HepG2 (cell line): Measurements from ENCODE around the gene COA3. TPM values are rescaled to one million over a fixed set of nuclear protein-coding genes. Genes with fewer than 3 reads are reported as not detected.
A peak's percentile ranks its signal among the peaks of the same experiment; 100 is the strongest.

ENCODE experiments used
- CHCHD3 ChIP-seq: sonication (generic); formaldehyde crosslinking; IDR thresholded peaks from 2 replicates; pipeline ENCODE4 v1.8.0; 2022; ENCODE audit warnings: mild to moderate bottlenecking, missing genetic modification reagents, moderate library complexity
- HIVEP1 ChIP-seq: sonication (generic); formaldehyde crosslinking; IDR thresholded peaks from 2 replicates; pipeline ENCODE4 v1.4.0; 2020; ENCODE audit warnings: mild to moderate bottlenecking, missing genetic modification reagents
- JUN ChIP-seq: sonication (generic); formaldehyde crosslinking; IDR thresholded peaks from 2 replicates; pipeline ENCODE4 v1.4.0; 2020; ENCODE audit warnings: mild to moderate bottlenecking, missing genetic modification reagents
- MEF2D ChIP-seq: sonication (generic); formaldehyde crosslinking; IDR thresholded peaks from 2 replicates; pipeline ENCODE4 v1.5.1; 2020; ENCODE audit warnings: mild to moderate bottlenecking, missing genetic modification reagents
- NR2F6 ChIP-seq, 2 experiments: IDR thresholded peaks; 2 replicates each; pipeline ENCODE4 v1.6.1; 2016; ENCODE audit warnings: antibody characterized with exemption in 1 of 2, mild to moderate bottlenecking in 1 of 2
- RFX3 ChIP-seq: IDR thresholded peaks from 2 replicates; pipeline ENCODE4 v1.6.1; 2016; ENCODE audit warnings: missing biosample characterization, missing genetic modification reagents
- TMF1 ChIP-seq: sonication (generic); formaldehyde crosslinking; IDR thresholded peaks from 2 replicates; pipeline ENCODE4 v1.8.1; 2022; ENCODE audit warnings: low read depth, missing genetic modification reagents
- YY1 ChIP-seq: IDR thresholded peaks from 2 replicates; pipeline ENCODE4 v1.6.1; 2011; ENCODE audit warnings: low read length, low read depth, moderate library complexity, mild to moderate bottlenecking; ENCODE audit not compliant: insufficient read depth, insufficient replicate concordance
- ZFP91 ChIP-seq: sonication (generic); formaldehyde crosslinking; IDR thresholded peaks from 2 replicates; pipeline ENCODE4 v1.9.0; 2022; ENCODE audit warnings: missing genetic modification reagents, mild to moderate bottlenecking, borderline replicate concordance
- ZNF326 ChIP-seq: sonication (generic); formaldehyde crosslinking; IDR thresholded peaks from 2 replicates; pipeline ENCODE4 v1.4.0; 2020; ENCODE audit warnings: missing genetic modification reagents, borderline replicate concordance
- ZNF44 ChIP-seq: sonication (generic); formaldehyde crosslinking; IDR thresholded peaks from 2 replicates; pipeline ENCODE4 v1.5.1; 2020; ENCODE audit warnings: mild to moderate bottlenecking, missing genetic modification reagents
- polyA plus RNA-seq, 8 experiments: library from polyadenylated mRNA; depleted of rRNA in 3 of 8; stranded (reverse) in 7 of 8; unstranded in 1 of 8; fragments of >200 nt; fragmentation: Illumina TruSeq in 4 of 8; extraction: Trizol in 4 of 8; gene quantifications; 2 replicates each; pipeline versions ENCODE4 v1.2.1 to v1.2.3, GENCODE V29; 2011 to 2016; ENCODE audit warnings: low read depth in 4 of 8, missing spikeins in 1 of 8, mixed read lengths in 1 of 8; ENCODE audit not compliant: insufficient read depth in 1 of 8
- total RNA-seq, 5 experiments: library from RNA; depleted of rRNA; stranded (reverse); fragments of >200 nt; fragmentation: Illumina TruSeq; extraction: Trizol; gene quantifications; 2 replicates each; pipeline ENCODE4 v1.2.3, GENCODE V29; 2016; ENCODE audit warnings: low read depth in 1 of 5
- TF ChIP-seq, protein P1 (sequence below): sonication (generic); formaldehyde crosslinking; IDR thresholded peaks from 2 replicates; pipeline ENCODE4 v1.5.1; 2020; ENCODE audit warnings: mild to moderate bottlenecking, missing genetic modification reagents, moderate library complexity
- TF ChIP-seq, protein P2 (sequence below): sonication (generic); formaldehyde crosslinking; IDR thresholded peaks from 2 replicates; pipeline ENCODE4 v1.4.0; 2020; ENCODE audit warnings: missing genetic modification reagents

COA3 gene
- total and polyA plus RNA-seq, 2 of the 13 experiments (the other 11 are each of a cell fraction or from before 2014, with no cell fraction given) = 133 to 202 TPM

- TF ChIP-seq, protein P1, sequence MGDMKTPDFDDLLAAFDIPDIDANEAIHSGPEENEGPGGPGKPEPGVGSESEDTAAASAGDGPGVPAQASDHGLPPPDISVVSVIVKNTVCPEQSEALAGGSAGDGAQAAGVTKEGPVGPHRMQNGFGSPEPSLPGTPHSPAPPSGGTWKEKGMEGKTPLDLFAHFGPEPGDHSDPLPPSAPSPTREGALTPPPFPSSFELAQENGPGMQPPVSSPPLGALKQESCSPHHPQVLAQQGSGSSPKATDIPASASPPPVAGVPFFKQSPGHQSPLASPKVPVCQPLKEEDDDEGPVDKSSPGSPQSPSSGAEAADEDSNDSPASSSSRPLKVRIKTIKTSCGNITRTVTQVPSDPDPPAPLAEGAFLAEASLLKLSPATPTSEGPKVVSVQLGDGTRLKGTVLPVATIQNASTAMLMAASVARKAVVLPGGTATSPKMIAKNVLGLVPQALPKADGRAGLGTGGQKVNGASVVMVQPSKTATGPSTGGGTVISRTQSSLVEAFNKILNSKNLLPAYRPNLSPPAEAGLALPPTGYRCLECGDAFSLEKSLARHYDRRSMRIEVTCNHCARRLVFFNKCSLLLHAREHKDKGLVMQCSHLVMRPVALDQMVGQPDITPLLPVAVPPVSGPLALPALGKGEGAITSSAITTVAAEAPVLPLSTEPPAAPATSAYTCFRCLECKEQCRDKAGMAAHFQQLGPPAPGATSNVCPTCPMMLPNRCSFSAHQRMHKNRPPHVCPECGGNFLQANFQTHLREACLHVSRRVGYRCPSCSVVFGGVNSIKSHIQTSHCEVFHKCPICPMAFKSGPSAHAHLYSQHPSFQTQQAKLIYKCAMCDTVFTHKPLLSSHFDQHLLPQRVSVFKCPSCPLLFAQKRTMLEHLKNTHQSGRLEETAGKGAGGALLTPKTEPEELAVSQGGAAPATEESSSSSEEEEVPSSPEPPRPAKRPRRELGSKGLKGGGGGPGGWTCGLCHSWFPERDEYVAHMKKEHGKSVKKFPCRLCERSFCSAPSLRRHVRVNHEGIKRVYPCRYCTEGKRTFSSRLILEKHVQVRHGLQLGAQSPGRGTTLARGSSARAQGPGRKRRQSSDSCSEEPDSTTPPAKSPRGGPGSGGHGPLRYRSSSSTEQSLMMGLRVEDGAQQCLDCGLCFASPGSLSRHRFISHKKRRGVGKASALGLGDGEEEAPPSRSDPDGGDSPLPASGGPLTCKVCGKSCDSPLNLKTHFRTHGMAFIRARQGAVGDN = peak; percentile 85
- TF ChIP-seq MEF2D (CRISPR knock-in tag) (0 out of 2 replicates have a peak, but pooled peaks have one; percentile 56), ZNF326 (no peak), NR2F6 (IDR thresholded peaks at IDR 0.05) (no peak), NR2F6 (CRISPR knock-in tag; IDR thresholded peaks at IDR 0.05) (no peak), HIVEP1 (CRISPR knock-in tag) (no peak), YY1 (peak; percentile 22), CHCHD3 (CRISPR knock-in tag) (peak; percentile 32; the same call in 1 of the 2 replicates), RFX3 (CRISPR knock-in tag) (no peak), JUN (no peak), TMF1 (peak; percentile 36; the same call in 1 of the 2 replicates), ZFP91 (peak; percentile 53; the same call in 1 of the 2 replicates), ZNF44 (peak; percentile 74; the same call in 1 of the 2 replicates)
- TF ChIP-seq, protein P2, sequence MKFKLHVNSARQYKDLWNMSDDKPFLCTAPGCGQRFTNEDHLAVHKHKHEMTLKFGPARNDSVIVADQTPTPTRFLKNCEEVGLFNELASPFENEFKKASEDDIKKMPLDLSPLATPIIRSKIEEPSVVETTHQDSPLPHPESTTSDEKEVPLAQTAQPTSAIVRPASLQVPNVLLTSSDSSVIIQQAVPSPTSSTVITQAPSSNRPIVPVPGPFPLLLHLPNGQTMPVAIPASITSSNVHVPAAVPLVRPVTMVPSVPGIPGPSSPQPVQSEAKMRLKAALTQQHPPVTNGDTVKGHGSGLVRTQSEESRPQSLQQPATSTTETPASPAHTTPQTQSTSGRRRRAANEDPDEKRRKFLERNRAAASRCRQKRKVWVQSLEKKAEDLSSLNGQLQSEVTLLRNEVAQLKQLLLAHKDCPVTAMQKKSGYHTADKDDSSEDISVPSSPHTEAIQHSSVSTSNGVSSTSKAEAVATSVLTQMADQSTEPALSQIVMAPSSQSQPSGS = no peak
Measured at GRCh38 chr17:42760652-42761581, 37.6 kb downstream of the COA3 start, which contains the start of gene RAMP2 (continued).
